Stomach smooth muscle (tissue), 2 donors: ENCODE measurements around the gene RUNX1.

Source experiments
- H3K27ac ChIP-seq: one replicate; pipeline ENCODE4 v1.7.0; 2013; ENCODE audit warnings: mild to moderate bottlenecking, low read length, inconsistent platforms
- H3K27me3 ChIP-seq, 2 donors: one replicate each; pipeline ENCODE4 v1.7.0; 2013; ENCODE audit warnings: low read length in 2 of 2; ENCODE audit not compliant: insufficient read depth in 2 of 2, control insufficient read depth in 1 of 2
- H3K36me3 ChIP-seq, 2 donors: one replicate each; pipeline ENCODE4 v1.7.0; 2013; ENCODE audit warnings: low read length in 2 of 2; ENCODE audit not compliant: control insufficient read depth in 2 of 2, insufficient read depth in 2 of 2
- H3K4me1 ChIP-seq: one replicate; pipeline ENCODE4 v1.7.0; 2013; ENCODE audit warnings: low read length; ENCODE audit not compliant: control insufficient read depth, insufficient read depth
- H3K4me3 ChIP-seq, 2 donors: one replicate each; pipeline ENCODE4 v1.7.0; 2013; ENCODE audit warnings: low read length in 2 of 2
- H3K9ac ChIP-seq, 2 donors: one replicate each; pipeline ENCODE4 v1.7.0; 2013; ENCODE audit warnings: low read length in 2 of 2, mild to moderate bottlenecking in 1 of 2
- H3K9me3 ChIP-seq, 2 donors: one replicate each; pipeline ENCODE4 v1.7.0; 2013; ENCODE audit warnings: low read length in 2 of 2; ENCODE audit not compliant: control insufficient read depth in 2 of 2
- donor health status: healthy.
- donor health status: Pancreatic carcinoma.

The RUNX1 gene

DNA sequence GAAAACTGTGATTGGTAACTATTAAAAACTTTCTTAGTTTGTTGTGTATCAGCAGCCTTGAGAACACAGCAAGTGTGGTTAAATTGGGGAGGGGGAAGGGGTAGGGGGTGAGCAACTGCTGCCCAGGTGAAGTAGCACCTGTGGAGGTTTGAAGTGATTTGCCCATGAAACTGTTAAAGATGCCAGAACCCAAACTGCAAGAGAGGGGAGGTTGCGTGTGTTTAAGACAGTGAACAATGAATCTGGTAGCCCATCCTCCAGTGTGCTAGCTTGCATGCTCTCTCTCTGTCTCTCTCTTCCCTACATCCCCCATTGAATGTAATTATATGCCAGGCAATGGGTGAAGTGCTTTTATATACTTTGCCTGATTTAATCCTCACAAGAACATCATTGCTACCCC lies 154.7 kb downstream of the RUNX1 start:
- H3K27me3 ChIP-seq: peaks cover 10 to 29% of the 10 kb centered on the region in 2 donors

GRCh38 chr21:34892209-34892608 lies 156.9 kb downstream of the RUNX1 start:
- H3K9ac ChIP-seq: no peak overlapping the region
- no peaks in the 10 kb centered on the region for H3K36me3 ChIP-seq
- peaks cover 28% of the 10 kb centered on the region for H3K4me1 ChIP-seq
- H3K4me3 ChIP-seq: no peak overlapping the region
- H3K9me3 ChIP-seq: peaks cover 2 to 3% of the 10 kb centered on the region in 2 donors
- peaks cover 10 to 29% of the 10 kb centered on the region in 2 donors for H3K27me3 ChIP-seq
- H3K27ac ChIP-seq: no peak overlapping the region

More for the DNA sequence above, 154.7 kb downstream of the RUNX1 start:
- no peaks in the 10 kb centered on the region for H3K36me3 ChIP-seq
- no peak overlapping the region for H3K9ac ChIP-seq
- no peak overlapping the region for H3K27ac ChIP-seq
- peaks cover 10 to 11% of the 10 kb centered on the region in 2 donors for H3K9me3 ChIP-seq
- H3K4me1 ChIP-seq: peaks cover 13% of the 10 kb centered on the region
- H3K4me3 ChIP-seq: no peak overlapping the region

- Histone ChIP-seq H3K27ac (no peak overlapping the region), H3K27me3 (peaks cover 14 to 33% of the 10 kb centered on the region in 2 donors), H3K9ac (no peak overlapping the region), H3K9me3 (peaks cover 0 to under 1% of the 10 kb centered on the region in 2 donors), H3K4me1 (peaks cover 33% of the 10 kb centered on the region), H3K36me3 (no peaks in the 10 kb centered on the region), H3K4me3 (no peak overlapping the region)
These were observed 157.5 kb downstream of the RUNX1 start for GRCh38 chr21:34891613-34891943.

DNA sequence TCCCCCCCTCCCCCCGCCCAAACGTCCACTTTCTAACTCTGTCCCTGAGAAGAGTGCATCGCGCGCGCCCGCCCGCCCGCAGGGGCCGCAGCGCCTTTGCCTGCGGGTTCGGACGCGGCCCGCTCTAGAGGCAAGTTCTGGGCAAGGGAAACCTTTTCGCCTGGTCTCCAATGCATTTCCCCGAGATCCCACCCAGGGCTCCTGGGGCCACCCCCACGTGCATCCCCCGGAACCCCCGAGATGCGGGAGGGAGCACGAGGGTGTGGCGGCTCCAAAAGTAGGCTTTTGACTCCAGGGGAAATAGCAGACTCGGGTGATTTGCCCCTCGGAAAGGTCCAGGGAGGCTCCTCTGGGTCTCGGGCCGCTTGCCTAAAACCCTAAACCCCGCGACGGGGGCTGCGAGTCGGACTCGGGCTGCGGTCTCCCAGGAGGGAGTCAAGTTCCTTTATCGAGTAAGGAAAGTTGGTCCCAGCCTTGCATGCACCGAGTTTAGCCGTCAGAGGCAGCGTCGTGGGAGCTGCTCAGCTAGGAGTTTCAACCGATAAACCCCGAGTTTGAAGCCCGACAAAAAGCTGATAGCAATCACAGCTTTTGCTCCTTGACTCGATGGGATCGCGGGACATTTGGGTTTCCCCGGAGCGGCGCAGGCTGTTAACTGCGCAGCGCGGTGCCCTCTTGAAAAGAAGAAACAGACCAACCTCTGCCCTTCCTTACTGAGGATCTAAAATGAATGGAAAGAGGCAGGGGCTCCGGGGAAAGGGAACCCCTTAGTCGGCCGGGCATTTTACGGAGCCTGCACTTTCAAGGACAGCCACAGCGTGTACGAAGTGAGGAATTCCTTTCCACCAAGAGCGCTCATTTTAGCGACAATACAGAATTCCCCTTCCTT lies 158.1 kb downstream of the RUNX1 start:
- H3K9me3 ChIP-seq: no peaks in the 10 kb centered on the region
- no peak overlapping the region for H3K27ac ChIP-seq
- no peaks in the 10 kb centered on the region for H3K36me3 ChIP-seq
- peaks cover 37% of the 10 kb centered on the region for H3K4me1 ChIP-seq
- no peak overlapping the region for H3K9ac ChIP-seq
- H3K27me3 ChIP-seq: peaks cover 20 to 39% of the 10 kb centered on the region in 2 donors
- H3K4me3 ChIP-seq: peak overlapping the region in 1 of 2 donors; percentile 54

- Histone ChIP-seq H3K27me3 (peaks cover 24 to 45% of the 10 kb centered on the region in 2 donors), H3K27ac (no peak overlapping the region), H3K9ac (peak overlapping the region in 1 of 2 donors; percentile 33), H3K36me3 (no peaks in the 10 kb centered on the region), H3K4me3 (peak overlapping the region in 1 of 2 donors; percentile 54), H3K4me1 (peaks cover 39% of the 10 kb centered on the region), H3K9me3 (no peaks in the 10 kb centered on the region)
These were observed 158.7 kb downstream of the RUNX1 start for GRCh38 chr21:34890470-34890723.

DNA sequence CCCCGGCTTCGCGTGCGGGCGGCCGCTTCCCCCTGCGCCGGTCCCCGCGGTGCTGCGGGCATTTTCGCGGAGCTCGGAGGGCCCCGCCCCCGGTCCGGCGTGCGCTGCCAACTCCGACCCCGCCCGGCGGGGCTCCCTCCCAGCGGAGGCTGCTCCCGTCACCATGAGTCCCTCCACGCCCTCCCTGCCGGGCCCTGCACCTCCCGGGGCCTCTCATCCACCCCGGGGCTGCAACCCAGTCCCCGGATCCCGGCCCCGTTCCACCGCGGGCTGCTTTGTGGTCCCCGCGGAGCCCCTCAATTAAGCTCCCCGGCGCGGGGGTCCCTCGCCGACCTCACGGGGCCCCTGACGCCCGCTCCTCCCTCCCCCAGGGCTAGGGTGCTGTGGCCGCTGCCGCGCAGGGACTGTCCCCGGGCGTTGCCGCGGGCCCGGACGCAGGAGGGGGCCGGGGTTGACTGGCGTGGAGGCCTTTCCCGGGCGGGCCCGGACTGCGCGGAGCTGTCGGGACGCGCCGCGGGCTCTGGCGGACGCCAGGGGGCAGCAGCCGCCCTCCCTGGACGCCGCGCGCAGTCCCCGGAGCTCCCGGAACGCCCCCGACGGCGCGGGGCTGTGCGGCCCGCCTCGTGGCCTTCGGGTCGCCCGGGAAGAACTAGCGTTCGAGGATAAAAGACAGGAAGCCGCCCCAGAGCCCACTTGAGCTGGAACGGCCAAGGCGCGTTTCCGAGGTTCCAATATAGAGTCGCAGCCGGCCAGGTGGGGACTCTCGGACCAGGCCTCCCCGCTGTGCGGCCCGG lies 159.2 kb downstream of the RUNX1 start:
- peak overlapping the region in 1 of 2 donors; percentile 93 for H3K9ac ChIP-seq
- H3K9me3 ChIP-seq: no peaks in the 10 kb centered on the region
- peak overlapping the region; percentile 55 for H3K27ac ChIP-seq
- peaks cover 27 to 49% of the 10 kb centered on the region in 2 donors for H3K27me3 ChIP-seq
- no peaks in the 10 kb centered on the region for H3K36me3 ChIP-seq
- peak overlapping the region; percentile 79 to 84 for H3K4me3 ChIP-seq
- peaks cover 39% of the 10 kb centered on the region for H3K4me1 ChIP-seq

DNA sequence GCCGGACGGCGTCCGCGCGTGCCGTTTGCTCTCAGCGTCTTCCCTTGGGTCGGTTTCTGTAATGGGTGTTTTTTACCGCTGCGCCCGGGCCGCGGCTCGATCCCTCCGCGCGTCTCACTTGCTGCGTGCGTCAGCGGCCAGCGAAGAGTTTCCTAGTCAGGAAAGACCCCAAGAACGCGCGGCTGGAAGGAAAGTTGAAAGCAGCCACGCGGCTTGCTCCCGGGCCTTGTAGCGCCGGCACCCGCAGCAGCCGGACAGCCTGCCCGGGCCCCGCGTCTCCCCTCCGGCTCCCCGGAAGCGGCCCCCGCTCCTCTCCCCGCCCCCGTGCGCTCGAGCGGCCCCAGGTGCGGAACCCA lies 159.8 kb downstream of the RUNX1 start:
- H3K4me1 ChIP-seq: peaks cover 39% of the 10 kb centered on the region
- no peaks in the 10 kb centered on the region for H3K9me3 ChIP-seq
- H3K27ac ChIP-seq: peak overlapping the region; percentile 55
- H3K9ac ChIP-seq: peak overlapping the region; percentile 36 to 93
- peak overlapping the region; percentile 79 to 84 for H3K4me3 ChIP-seq
- H3K36me3 ChIP-seq: no peaks in the 10 kb centered on the region
- peaks cover 27 to 54% of the 10 kb centered on the region in 2 donors for H3K27me3 ChIP-seq

- H3K27ac ChIP-seq: peak overlapping the region; percentile 69
- H3K4me1 ChIP-seq: peaks cover 39% of the 10 kb centered on the region
- no peaks in the 10 kb centered on the region for H3K36me3 ChIP-seq
- no peaks in the 10 kb centered on the region for H3K9me3 ChIP-seq
- peaks cover 27 to 57% of the 10 kb centered on the region in 2 donors for H3K27me3 ChIP-seq
- H3K4me3 ChIP-seq: peak overlapping the region; percentile 79 to 84
- peak overlapping the region; percentile 71 to 93 for H3K9ac ChIP-seq
These were observed 160.4 kb downstream of the RUNX1 start for GRCh38 chr21:34888569-34889319.

GRCh38 chr21:34887725-34888568 lies 161.2 kb downstream of the RUNX1 start:
- Histone ChIP-seq H3K9ac (peak overlapping the region; percentile 71 to 93), H3K27me3 (peaks cover 27 to 59% of the 10 kb centered on the region in 2 donors), H3K9me3 (no peaks in the 10 kb centered on the region), H3K4me3 (peak overlapping the region; percentile 79 to 84), H3K4me1 (peaks cover 39% of the 10 kb centered on the region), H3K27ac (peak overlapping the region; percentile 69), H3K36me3 (no peaks in the 10 kb centered on the region)

GRCh38 chr21:34887105-34887442 lies 162.0 kb downstream of the RUNX1 start:
- Histone ChIP-seq H3K9me3 (no peaks in the 10 kb centered on the region), H3K36me3 (no peaks in the 10 kb centered on the region), H3K9ac (peak overlapping the region in 1 of 2 donors; percentile 93), H3K4me1 (peaks cover 39% of the 10 kb centered on the region), H3K27me3 (peaks cover 27 to 50% of the 10 kb centered on the region in 2 donors), H3K27ac (no peak overlapping the region), H3K4me3 (peak overlapping the region; percentile 79 to 84)
